Nucleus accumbens (tissue), 56 donors: ENCODE data around the gene CHMP5.
"Not testable (repeated sequence)": the region's sequence is repeated elsewhere in the genome, so short reads cannot be mapped to it uniquely, and the experiment has no call there.

ENCODE experiments used
- DNase-seq, 56 donors: peaks; one replicate each; lab custom pipeline; 2025; lab: John Stamatoyannopoulos, UW

CHMP5 gene

DNA sequence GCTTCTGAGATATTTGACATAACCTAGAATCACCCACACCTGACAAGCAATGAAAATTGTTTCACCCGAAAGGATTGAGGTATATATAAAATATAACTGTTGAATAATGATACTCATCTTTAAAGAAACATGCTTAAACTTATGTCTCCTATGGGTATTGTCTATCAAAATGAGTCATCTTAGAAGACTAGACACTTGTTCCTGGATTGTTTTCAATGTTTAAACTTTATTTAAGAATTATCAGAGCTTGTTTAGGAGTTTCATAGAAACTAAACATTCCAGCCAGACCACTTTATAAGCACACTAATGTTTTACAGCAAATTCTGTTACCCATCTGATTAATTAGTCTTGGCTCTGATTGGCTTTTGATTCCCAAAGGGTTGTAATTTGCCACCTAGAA lies 45.1 kb downstream of the CHMP5 start:
- no peak for DNase-seq

DNA sequence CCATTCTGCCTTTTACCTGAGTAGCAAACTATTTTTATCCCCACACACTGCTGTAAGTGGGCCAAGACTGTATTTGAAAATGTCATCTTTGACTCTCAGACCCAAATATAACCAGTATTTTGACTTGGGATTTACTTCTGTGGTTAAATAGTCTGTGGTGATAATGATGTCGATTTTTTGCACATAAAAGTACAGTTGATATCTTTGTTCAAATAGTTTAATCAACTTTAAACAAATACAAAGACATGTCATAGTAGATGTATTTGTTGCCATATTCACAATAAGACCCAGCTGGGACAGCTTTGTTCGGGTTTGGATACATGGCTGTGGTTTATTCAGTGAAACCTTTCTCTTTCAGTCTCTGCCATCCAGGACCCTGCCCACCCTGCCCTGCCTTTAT lies 45.9 kb downstream of the CHMP5 start:
- DNase-seq, result no peak

DNA sequence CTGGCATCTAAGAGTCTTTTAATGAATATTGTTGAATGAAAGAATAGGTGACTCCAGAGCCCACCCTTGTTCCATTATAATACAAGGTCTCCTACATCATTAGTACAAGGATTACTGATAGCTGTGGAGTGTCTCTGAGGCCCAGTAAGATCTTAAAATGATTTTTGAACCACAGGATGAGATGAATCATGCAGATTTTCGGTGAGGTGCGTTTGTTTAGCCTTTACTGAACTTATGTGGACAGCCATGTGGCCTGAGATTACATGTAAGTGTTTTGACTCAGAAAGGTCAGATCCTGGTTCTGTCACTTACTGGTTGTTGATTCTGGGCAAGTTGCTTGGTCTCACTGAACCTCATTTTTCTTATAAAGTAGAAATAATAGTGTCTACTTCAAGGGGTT lies 47.1 kb downstream of the CHMP5 start:
- no peak for DNase-seq

DNA sequence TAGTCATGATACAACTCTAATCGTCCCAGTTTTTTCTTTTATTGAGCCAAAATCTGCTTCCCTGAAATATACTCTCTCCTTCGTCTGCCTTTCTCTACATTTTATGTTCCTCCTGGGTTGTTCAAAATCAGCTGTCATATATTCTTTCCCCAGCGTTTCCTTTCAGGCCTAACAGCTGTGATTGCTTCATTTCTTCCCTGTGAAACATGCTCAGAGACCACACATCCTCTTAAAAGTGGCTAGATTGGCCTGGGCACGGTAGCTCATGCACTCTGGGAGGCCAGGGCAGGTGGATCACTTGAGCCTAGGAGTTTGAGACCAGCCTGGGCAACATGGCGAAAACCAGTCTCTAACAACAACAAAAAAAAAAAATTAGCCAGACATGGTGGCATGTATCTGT lies 50.5 kb downstream of the CHMP5 start:
- DNase-seq, result no peak

DNA sequence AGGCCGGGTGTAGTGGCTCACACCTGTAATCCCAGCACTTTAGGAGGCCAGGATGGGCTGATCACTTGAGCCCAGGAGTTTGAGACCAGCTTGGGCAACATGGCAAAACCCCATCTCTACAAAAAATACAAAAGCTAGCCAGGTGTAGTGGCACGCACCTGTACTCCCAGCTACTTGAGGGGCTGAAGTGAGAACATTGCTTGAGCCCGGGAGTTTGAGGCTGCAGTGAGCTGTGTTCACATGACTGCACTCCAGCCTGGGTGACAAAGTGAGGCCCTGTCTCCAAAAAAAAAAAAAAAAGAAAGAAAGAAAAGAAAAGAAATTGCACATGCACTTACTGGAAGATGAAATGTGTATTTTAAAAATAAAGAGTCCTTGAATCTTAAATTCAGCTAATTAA lies 52.3 kb downstream of the CHMP5 start:
- DNase-seq, result not testable (repeated sequence)

DNA sequence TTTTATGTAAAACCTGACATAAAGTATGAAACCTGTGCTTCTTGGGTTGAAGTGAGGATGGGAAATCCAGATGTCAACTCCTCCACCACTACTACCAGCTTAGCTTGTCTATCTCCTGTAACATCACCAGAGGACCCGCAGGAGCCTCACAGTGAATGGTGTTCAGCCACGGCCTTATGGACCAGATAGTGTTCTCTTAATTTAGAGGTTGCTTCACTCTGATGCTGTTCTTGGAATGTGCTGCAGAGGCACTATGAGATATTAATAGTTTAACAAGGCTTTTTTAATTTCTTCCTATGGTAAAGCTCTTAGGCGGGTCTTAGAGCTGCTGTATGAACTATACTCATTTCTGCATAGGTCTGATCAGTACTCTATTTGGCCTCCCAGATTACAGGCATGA lies 53.4 kb downstream of the CHMP5 start:
- no peak for DNase-seq

DNA sequence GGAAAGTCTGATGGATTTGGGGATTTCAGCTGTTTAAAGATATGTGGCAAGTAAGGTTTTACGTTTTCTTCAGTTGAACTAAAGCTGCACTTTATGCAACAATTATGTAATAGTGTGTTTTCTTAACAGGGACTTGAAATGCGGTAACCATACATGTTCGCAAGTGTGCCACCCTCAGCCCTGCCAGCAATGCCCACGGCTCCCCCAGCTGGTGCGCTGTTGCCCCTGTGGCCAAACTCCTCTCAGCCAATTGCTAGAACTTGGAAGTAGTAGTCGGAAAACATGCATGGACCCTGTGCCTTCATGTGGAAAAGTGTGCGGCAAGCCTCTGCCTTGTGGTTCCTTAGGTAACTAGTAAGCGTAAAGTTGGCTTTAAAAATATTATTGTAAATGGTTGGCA lies 53.9 kb downstream of the CHMP5 start:
- no peak for DNase-seq

DNA sequence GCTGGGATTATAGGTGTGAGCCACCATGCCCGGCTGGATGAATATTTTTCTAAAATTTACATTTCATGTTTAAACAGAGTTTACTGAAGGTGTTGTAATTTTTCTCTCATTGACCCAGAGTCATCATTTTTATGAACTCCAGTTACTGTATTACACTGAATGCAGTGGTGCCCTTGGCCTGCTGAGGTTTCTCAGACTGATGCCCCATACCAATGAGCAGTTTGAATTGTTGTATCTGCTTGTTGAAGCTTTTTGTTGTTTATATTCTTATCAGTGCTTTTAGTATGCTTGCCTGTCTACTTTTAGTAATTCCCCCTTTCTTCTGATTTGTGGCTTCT lies 55.4 kb downstream of the CHMP5 start:
- DNase-seq, result no peak

DNA sequence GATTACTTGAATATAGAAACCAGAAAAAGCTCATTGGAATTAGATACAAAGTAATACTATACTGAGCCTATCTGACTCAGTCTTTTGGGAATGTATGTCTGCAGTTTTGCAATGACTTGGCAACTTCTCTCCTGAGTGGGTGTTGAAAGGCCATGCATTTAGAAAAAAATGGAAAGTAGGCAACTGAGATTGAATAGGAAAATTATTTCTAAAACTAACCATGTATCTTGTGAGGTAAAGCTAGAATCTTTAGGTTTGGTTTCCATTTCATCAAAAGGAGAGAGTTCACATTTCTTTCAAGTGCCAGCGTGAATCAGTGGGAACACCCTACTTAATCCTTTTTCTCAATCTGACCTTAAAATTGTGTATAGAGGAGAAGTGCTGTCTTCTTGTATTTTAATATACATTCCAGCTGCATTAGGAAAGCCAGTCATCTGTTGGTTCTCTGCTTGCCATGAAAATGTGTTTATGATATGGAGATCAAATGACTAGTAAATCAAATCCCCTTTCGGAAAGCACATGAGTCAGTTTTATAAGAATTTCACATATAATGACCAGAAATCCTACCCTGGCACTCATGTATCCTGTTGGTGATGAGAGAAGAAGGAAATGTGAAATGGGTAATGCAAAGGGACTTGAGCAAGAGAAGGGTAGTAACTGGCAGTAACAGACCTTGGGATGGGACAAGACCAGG lies 55.9 kb downstream of the CHMP5 start:
- no peak for DNase-seq

DNA sequence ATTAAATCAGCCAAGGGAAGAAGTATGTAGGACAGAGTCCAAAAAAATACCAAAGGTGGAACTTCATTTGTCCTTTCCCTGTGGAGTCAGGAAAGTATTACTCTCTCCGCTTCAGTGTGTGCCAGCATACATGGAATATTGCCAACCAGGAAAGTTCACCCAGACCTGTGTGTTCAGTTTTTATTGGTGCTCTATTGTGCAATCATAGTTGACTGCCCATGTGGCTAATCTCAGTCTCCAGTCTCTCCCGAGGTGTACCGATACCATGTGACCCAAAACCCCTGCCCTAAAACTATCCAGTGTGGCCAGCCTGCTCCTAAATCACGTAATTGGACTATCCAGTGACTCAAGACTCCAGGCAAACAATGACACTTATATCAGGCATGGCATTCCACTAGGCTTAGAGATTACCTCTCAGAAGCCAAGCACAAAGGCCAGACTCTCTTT lies 64.3 kb downstream of the CHMP5 start:
- no peak for DNase-seq

DNA sequence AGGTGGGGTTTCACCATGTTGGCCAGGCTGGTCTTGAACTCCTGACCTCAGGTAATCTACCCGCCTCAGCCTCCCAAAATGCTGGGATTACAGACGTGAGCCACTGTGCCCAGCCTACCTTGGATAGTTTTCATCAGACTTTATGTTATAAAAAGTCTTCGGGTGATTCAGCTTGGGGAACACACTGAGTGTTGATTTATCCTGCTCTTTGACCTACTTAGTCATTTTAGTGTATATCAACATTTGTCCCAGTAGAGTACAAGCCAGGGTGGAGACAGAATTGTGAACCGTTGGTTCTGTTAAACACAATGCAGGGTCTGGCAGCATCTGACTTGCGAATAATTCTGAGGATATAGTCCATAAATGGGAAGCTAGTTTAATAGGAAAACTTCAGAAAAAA lies 65.1 kb downstream of the CHMP5 start:
- no peak for DNase-seq

DNA sequence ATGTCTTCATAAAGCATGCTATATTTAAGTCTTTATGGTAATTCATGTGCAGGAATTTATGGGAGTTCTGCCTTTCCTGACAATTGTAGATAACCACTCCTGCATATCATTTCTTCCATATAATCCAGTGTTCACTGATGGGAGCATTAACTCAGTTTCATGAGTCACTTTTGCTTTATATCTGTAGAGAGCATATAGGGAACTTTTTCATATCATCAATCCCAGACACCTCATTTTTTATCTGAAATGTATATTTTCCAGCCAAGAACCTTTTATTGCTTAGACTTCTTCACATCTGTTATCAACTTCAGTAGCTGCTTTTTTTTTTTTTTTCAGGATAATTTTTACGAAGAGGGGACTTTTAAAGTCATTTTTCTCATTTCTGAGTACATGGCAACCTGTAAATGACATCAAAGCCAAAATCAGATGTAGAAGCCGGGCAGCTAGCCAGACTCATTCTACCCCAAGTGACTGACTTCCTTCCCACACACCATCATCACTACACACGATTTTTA lies 66.6 kb downstream of the CHMP5 start:
- no peak for DNase-seq
